SK-N-SH (cell line): ENCODE data around the gene XKR7. TPM values are rescaled to one million over a fixed set of nuclear protein-coding genes. Genes with fewer than 3 reads are reported as not detected.

Experiments
- CTCF ChIA-PET: fragments of 300-600, 350-600 bp; formaldehyde crosslinking; extraction: SDS; loops from one replicate; lab custom pipeline; 2021; lab: Yijun Ruan, JAX
- POLR2A ChIA-PET: fragments of 350-600 bp; sonication (Branson Sonifier 250); formaldehyde crosslinking; extraction: SDS; loops from one replicate; lab custom pipeline; 2020; ENCODE audit warnings: antibody characterized with exemption, inconsistent platforms; lab: Yijun Ruan, JAX
- DNase-seq: peaks from one replicate; pipeline ENCODE4 v3.0.0; 2012
- H2AFZ ChIP-seq: fragments of 200-600 bp; sonication (generic); 2 replicates; pipeline ENCODE4 v1.8.1; 2016; ENCODE audit warnings: antibody characterized with exemption, mild to moderate bottlenecking, low read depth
- H3F3A ChIP-seq: fragments of 200-600 bp; sonication (generic); replicated peaks from 2 replicates; pipeline ENCODE3; 2016; ENCODE audit warnings: antibody characterized with exemption, mild to moderate bottlenecking; ENCODE audit not compliant: insufficient read depth
- H3K27ac ChIP-seq, 2 experiments: fragments of 200-500 bp in 1 of 2; fragments of 200-600 bp in 1 of 2; sonication (Bioruptor generic) in 1 of 2; sonication (generic), shearing (Covaris generic) in 1 of 2; 2 replicates each; pipeline versions ENCODE4 v1.5.1 to v1.6.1; 2014 to 2016; ENCODE audit warnings: low read depth in 2 of 2, inconsistent platforms in 1 of 2, low read length in 1 of 2, mild to moderate bottlenecking in 1 of 2, mixed read lengths in 1 of 2
- H3K27me3 ChIP-seq: fragments of 200-600 bp; sonication (generic), shearing (Covaris generic); 2 replicates; pipeline ENCODE4 v1.6.1; 2016; ENCODE audit warnings: mixed run types; ENCODE audit not compliant: insufficient read depth
- H3K36me3 ChIP-seq, 2 experiments: fragments of 200-500 bp in 1 of 2; fragments of 200-600 bp in 1 of 2; sonication (Bioruptor generic) in 1 of 2; sonication (generic) in 1 of 2; replicated peaks in 1 of 2; 2 replicates each; pipeline versions ENCODE3 to v1.5.1; 2014 to 2016; ENCODE audit warnings: low read length in 1 of 2, mild to moderate bottlenecking in 1 of 2; ENCODE audit not compliant: insufficient read depth in 2 of 2, control insufficient read depth in 1 of 2
- H3K4me1 ChIP-seq, 2 experiments: fragments of 200-500 bp in 1 of 2; fragments of 200-600 bp in 1 of 2; sonication (Bioruptor generic) in 1 of 2; sonication (generic), shearing (Covaris generic) in 1 of 2; 2 replicates each; pipeline versions ENCODE4 v1.5.1 to v1.6.1; 2014 to 2016; ENCODE audit warnings: low read depth in 1 of 2, low read length in 1 of 2, mixed run types in 1 of 2; ENCODE audit not compliant: insufficient read depth in 2 of 2, control insufficient read depth in 1 of 2
- H3K4me2 ChIP-seq: fragments of 200-600 bp; sonication (generic), shearing (Covaris generic); 2 replicates; pipeline ENCODE4 v1.6.1; 2017; ENCODE audit warnings: mixed run types
- H3K4me3 ChIP-seq, 2 experiments: fragments of 200-500 bp in 1 of 2; fragments of 200-600 bp in 1 of 2; sonication (Bioruptor generic) in 1 of 2; sonication (generic), shearing (Covaris generic) in 1 of 2; 2 replicates each; pipeline versions ENCODE4 v1.5.1 to v1.8.1; 2014 to 2016; ENCODE audit warnings: low read depth in 2 of 2, inconsistent platforms in 1 of 2, low read length in 1 of 2, mild to moderate bottlenecking in 1 of 2, mixed read lengths in 1 of 2, moderate library complexity in 1 of 2
- H3K79me2 ChIP-seq: fragments of 200-600 bp; sonication (generic); 2 replicates; pipeline ENCODE4 v1.8.1; 2017; ENCODE audit warnings: mild to moderate bottlenecking; ENCODE audit not compliant: insufficient read depth
- H3K9ac ChIP-seq: fragments of 200-600 bp; sonication (generic); 2 replicates; pipeline ENCODE4 v1.6.1; 2017; ENCODE audit warnings: mixed run types
- H3K9me2 ChIP-seq: fragments of 200-600 bp; sonication (generic); 2 replicates; pipeline ENCODE4 v1.6.1; 2017; ENCODE audit warnings: mixed run types
- H3K9me3 ChIP-seq: fragments of 200-600 bp; sonication (generic); 2 replicates; pipeline ENCODE4 v1.6.1; 2017; ENCODE audit warnings: mixed run types, mild to moderate bottlenecking, moderate library complexity
- H4K20me1 ChIP-seq: fragments of 200-600 bp; sonication (generic); 2 replicates; pipeline ENCODE4 v1.6.1; 2017; ENCODE audit warnings: mild to moderate bottlenecking, mixed run types; ENCODE audit not compliant: insufficient read depth
- ELF1 ChIP-seq: IDR thresholded peaks from 2 replicates; pipeline ENCODE4 v1.4.0; 2012
- FOXM1 ChIP-seq: IDR thresholded peaks from 2 replicates; pipeline ENCODE4 v1.4.0; 2012; ENCODE audit warnings: low read depth, mild to moderate bottlenecking
- JUND ChIP-seq: IDR thresholded peaks from 2 replicates; pipeline ENCODE4 v1.4.0; 2012
- MEF2A ChIP-seq: IDR thresholded peaks from 2 replicates; pipeline ENCODE4 v1.4.0; 2012; ENCODE audit warnings: low read depth, borderline replicate concordance
- MXI1 ChIP-seq: IDR thresholded peaks from 2 replicates; pipeline ENCODE4 v1.6.1; 2012; ENCODE audit warnings: mild to moderate bottlenecking, low read depth, low read length, improper control_type of control experiment
- RCOR1 ChIP-seq: fragments of 150-350 bp; IDR thresholded peaks from 2 replicates; pipeline ENCODE4 v1.6.1; 2017; ENCODE audit warnings: antibody characterized with exemption, low read length
- RFX5 ChIP-seq: IDR thresholded peaks from 2 replicates; pipeline ENCODE4 v1.6.1; 2012; ENCODE audit warnings: mild to moderate bottlenecking, improper control_type of control experiment, low read length
- RXRA ChIP-seq: IDR thresholded peaks from 2 replicates; pipeline ENCODE4 v1.4.0; 2012; ENCODE audit warnings: low read depth, mild to moderate bottlenecking, borderline replicate concordance
- SIN3A ChIP-seq: IDR thresholded peaks from 2 replicates; pipeline ENCODE4 v1.6.1; 2012; ENCODE audit warnings: low read depth, mild to moderate bottlenecking, low read length, moderate library complexity, borderline replicate concordance
- TAF1 ChIP-seq: IDR thresholded peaks from 2 replicates; pipeline ENCODE4 v1.6.1; 2012; ENCODE audit warnings: low read depth, mild to moderate bottlenecking, low read length, moderate library complexity, borderline replicate concordance
- TCF12 ChIP-seq: IDR thresholded peaks from 2 replicates; pipeline ENCODE4 v1.4.0; 2012
- TEAD4 ChIP-seq: IDR thresholded peaks from 2 replicates; pipeline ENCODE4 v1.4.0; 2012; ENCODE audit warnings: mild to moderate bottlenecking, borderline replicate concordance; ENCODE audit not compliant: insufficient read depth
- YY1 ChIP-seq: IDR thresholded peaks from 2 replicates; pipeline ENCODE4 v1.4.0; 2012; ENCODE audit warnings: low read depth, mild to moderate bottlenecking
- ZBTB33 ChIP-seq: IDR thresholded peaks from 2 replicates; pipeline ENCODE4 v1.4.0; 2012; ENCODE audit warnings: low read depth, borderline replicate concordance
- WGBS: methylation state at CpG from one replicate; pipeline ENCODE4 v1.1.6; 2017; ENCODE audit warnings: low lambda C conversion rate; 5-methylcytosine and 5-hydroxymethylcytosine counted together
- polyA plus RNA-seq, 3 experiments: library from polyadenylated mRNA; depleted of rRNA; stranded (reverse); fragments of >200 nt; gene quantifications; 2 replicates each; pipeline ENCODE4 v1.2.3, GENCODE V29; 2012
- TF ChIP-seq, protein P1 (sequence below): fragments of 200-600 bp; sonication (generic); IDR thresholded peaks from 2 replicates; pipeline ENCODE4 v1.6.1; 2017; ENCODE audit warnings: antibody characterized with exemption, mild to moderate bottlenecking, moderate library complexity

XKR7 gene
- polyA plus RNA-seq, 1 of the 3 experiments (the other 2 are of a cell fraction), result 0.02 TPM

DNA sequence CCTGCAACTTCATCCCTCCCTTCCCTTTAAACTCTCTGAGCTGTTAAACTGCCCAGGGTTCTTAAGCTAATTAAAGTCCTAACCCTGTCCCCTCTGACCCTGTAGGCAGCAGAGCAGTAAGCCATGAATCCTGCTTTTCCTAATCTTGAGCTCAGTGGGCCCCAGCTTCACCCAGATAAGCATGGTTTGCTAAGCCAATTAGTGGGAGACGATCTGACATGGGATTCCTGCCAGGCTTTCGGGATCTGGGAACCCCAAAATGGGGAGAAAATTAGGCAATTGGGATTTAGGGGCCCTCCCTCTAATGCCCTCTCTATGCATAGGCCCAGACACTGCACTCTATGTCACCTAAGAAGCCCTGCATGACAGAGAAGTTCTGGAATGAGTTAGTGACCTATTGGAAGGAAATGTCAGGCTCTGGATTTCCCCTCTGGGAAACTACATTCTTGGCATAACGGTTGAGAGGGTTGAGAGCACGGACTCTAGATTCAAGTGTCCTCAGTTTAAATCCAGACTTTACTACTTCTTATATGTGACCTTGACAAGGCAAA is 4.6 kb downstream of the XKR7 start:
- 15% methylated on average over 4 of the region's 4 CpGs for WGBS
- no peak for TF ChIP-seq TAF1
- TF ChIP-seq TEAD4, result no peak
- no peak for TF ChIP-seq JUND
- TF ChIP-seq, all 33 proteins: peak for 0
- no peaks in the 10 kb centered on the region for H3K79me2 ChIP-seq
- H3K9ac ChIP-seq, result no peak overlapping the region
- no peak overlapping the region for H3K27ac ChIP-seq
- no peaks in the 10 kb centered on the region for H3F3A ChIP-seq
- H2AFZ ChIP-seq, result no peak overlapping the region
- H3K27me3 ChIP-seq, result peaks cover 18% of the 10 kb centered on the region
- no peak overlapping the region for H3K4me2 ChIP-seq
- ChIA-PET POLR2A (no interaction called here), CTCF (interaction anchor here (0.7 to 4.0 kb wide), 5 partner anchors 12 to 149 kb away, joined by 3 to 17 read pairs (median 9); partner anchors contain the start of gene PDRG1)
- no peak for DNase-seq
- no peaks in the 10 kb centered on the region for H3K9me2 ChIP-seq
- H3K36me3 ChIP-seq, result no peaks in the 10 kb centered on the region
- H3K4me1 ChIP-seq, result peaks cover 0 to 9% of the 10 kb centered on the region in 2 experiments; a peak in 2 of 4 replicates
- no peaks in the 10 kb centered on the region for H3K9me3 ChIP-seq
- no peaks in the 10 kb centered on the region for H4K20me1 ChIP-seq
- no peak overlapping the region for H3K4me3 ChIP-seq

GRCh38 chr20:31974296-31974695 is 6.3 kb downstream of the XKR7 start:
- H4K20me1 ChIP-seq, result no peaks in the 10 kb centered on the region
- POLR2A ChIA-PET, result no interaction called here
- no peak overlapping the region for H3K4me2 ChIP-seq
- DNase-seq, result no peak
- no peak overlapping the region for H3K9ac ChIP-seq
- peaks cover 10% of the 10 kb centered on the region; the same call in 1 of the 2 replicates for H3K27me3 ChIP-seq
- H2AFZ ChIP-seq, result no peak overlapping the region
- H3K4me3 ChIP-seq, result no peak overlapping the region
- TF ChIP-seq ZBTB33, result no peak
- H3K9me3 ChIP-seq, result no peaks in the 10 kb centered on the region
- H3K36me3 ChIP-seq, result no peaks in the 10 kb centered on the region
- CTCF ChIA-PET, result no interaction called here
- 68% methylated on average over 2 of the region's 2 CpGs for WGBS
- no peak overlapping the region for H3K27ac ChIP-seq
- no peaks in the 10 kb centered on the region for H3K9me2 ChIP-seq
- peaks cover 0 to 9% of the 10 kb centered on the region in 2 experiments; a peak in 2 of 4 replicates for H3K4me1 ChIP-seq
- no peaks in the 10 kb centered on the region for H3F3A ChIP-seq
- no peaks in the 10 kb centered on the region for H3K79me2 ChIP-seq

DNA sequence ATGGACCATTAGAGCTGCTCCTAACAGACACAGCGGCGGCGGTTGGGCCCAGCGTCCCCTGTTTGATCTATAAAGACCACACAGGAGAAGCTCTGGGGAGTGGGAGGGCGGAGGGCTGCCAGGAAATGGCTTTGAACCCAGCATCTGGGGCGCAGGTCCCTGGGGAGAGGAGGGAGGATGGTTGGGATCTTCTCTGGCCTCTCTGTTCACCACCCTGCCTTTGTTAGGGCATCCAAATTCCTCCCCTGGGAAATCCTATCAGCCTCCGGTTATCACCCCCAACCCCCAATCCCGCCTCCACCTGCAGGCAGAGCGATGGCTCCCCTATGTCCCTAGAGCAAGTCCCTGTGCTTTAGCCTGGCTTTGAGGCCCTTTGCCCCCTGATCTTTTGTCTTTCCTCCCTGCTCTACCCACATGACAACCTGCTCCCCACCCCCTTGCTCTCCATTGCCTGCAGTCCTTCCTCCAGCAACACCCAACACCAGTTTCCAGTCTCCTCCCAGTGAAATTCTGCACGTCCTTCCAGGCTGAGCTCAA is 7.1 kb downstream of the XKR7 start:
- Histone ChIP-seq H3K9me2 (no peaks in the 10 kb centered on the region), H2AFZ (no peak overlapping the region), H3K79me2 (no peaks in the 10 kb centered on the region), H4K20me1 (no peaks in the 10 kb centered on the region), H3F3A (no peaks in the 10 kb centered on the region), H3K4me3 (no peak overlapping the region), H3K9ac (no peak overlapping the region), H3K36me3 (no peaks in the 10 kb centered on the region), H3K4me2 (no peak overlapping the region), H3K27me3 (peaks cover 3% of the 10 kb centered on the region; the same call in 1 of the 2 replicates), H3K9me3 (no peaks in the 10 kb centered on the region), H3K4me1 (peaks cover 0 to 6% of the 10 kb centered on the region in 2 experiments; a peak in 2 of 4 replicates), H3K27ac (no peak overlapping the region)
- no peak for DNase-seq
- 70% methylated on average over 7 of the region's 10 CpGs for WGBS
- POLR2A ChIA-PET, result no interaction called here
- CTCF ChIA-PET, result interaction anchor here (0.8 to 1.2 kb wide), 2 partner anchors 117 to 128 kb away, joined by 3 to 4 read pairs; no protein-coding TSS in a partner anchor
- no peak for TF ChIP-seq TCF12
- no peak for TF ChIP-seq YY1
- no peak for TF ChIP-seq ELF1
- TF ChIP-seq RXRA, result no peak
- TF ChIP-seq MEF2A, result no peak
- TF ChIP-seq RFX5, result no peak
- TF ChIP-seq ZBTB33, result no peak
- TF ChIP-seq SIN3A, result no peak
- TF ChIP-seq JUND, result no peak
- TF ChIP-seq TAF1, result no peak
- TF ChIP-seq, protein P1, sequence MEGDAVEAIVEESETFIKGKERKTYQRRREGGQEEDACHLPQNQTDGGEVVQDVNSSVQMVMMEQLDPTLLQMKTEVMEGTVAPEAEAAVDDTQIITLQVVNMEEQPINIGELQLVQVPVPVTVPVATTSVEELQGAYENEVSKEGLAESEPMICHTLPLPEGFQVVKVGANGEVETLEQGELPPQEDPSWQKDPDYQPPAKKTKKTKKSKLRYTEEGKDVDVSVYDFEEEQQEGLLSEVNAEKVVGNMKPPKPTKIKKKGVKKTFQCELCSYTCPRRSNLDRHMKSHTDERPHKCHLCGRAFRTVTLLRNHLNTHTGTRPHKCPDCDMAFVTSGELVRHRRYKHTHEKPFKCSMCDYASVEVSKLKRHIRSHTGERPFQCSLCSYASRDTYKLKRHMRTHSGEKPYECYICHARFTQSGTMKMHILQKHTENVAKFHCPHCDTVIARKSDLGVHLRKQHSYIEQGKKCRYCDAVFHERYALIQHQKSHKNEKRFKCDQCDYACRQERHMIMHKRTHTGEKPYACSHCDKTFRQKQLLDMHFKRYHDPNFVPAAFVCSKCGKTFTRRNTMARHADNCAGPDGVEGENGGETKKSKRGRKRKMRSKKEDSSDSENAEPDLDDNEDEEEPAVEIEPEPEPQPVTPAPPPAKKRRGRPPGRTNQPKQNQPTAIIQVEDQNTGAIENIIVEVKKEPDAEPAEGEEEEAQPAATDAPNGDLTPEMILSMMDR, result no peak
- TF ChIP-seq FOXM1, result no peak
- TF ChIP-seq RCOR1, result no peak
- no peak for TF ChIP-seq MXI1
